SHP77 treated with DMSO at 0.1 percent for 48 hours (cell line): ENCODE results near the gene SOX1.

Experiments
- DNase-seq: peaks from one replicate; lab custom pipeline; 2025; lab: John Stamatoyannopoulos, UW

The SOX1 gene

DNA sequence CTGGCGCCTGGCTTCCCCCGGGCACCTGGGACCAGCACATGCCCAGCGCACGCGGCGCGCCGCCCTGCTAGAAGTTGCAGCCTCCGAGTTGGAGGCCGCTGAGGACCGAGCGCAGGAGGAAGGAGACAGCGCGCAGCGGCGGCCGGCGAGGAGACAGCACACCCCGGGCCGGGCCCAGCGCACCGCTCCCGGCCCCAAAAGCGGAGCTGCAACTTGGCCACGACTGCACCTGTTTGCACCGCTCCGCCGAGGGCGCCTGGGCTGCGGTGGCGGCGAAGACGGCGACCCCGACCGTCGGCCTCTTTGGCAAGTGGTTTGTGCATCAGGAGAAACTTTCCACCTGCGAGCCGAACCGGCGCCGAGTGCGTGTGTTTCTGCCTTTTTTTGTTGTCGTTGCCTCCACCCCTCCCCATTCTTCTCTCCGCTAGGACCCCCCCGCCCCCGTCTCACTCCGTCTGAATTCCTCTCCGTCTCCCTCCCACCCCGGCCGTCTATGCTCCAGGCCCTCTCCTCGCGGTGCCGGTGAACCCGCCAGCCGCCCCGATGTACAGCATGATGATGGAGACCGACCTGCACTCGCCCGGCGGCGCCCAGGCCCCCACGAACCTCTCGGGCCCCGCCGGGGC is at the start of gene SOX1:
Gene SOX1 (plus strand): TSS at position 34 of the 626 bp plus-strand sequence. CDS start 510 bp downstream, at position 544.
- no peak for DNase-seq

DNA sequence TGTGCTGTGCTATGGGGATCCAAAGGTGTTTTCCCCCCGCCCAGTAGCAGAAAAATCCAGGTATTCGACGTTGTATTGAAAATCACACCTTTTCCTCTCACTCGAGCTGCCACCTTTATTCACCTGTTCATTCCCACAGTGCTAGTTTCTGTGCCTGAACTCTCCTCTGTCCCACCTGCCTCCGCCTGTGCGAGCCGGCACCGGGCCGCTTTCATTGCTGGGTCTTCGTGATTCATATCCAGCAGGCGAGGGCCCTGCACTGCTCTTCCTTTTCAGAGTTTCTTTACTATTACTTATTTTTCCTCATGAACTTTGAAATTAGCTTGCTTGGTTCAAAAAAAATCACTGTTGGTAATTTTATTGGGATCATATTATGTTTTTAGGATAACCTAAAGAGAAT is 42.4 kb upstream of the SOX1 start:
- DNase-seq = no peak

DNA sequence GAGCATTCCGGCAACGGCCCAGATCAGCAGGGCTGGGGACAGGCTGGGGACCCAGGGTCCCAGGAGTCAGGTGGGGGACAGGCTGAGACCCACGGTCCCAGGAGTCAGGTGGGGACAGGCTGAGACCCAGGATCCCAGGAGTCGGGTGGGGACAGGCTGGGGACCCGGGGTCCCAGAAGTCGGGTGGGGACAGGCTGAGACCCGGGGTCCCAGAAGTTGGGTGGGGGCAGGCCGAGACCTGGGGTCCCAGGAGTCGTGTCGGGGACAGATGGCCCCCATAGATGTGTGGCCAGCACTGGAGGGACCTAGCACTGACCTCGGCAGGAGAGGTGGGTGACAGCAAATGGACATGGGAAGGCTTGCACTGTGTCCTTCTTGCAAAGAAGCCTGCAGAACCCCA is 39.7 kb upstream of the SOX1 start:
- DNase-seq = no peak

DNA sequence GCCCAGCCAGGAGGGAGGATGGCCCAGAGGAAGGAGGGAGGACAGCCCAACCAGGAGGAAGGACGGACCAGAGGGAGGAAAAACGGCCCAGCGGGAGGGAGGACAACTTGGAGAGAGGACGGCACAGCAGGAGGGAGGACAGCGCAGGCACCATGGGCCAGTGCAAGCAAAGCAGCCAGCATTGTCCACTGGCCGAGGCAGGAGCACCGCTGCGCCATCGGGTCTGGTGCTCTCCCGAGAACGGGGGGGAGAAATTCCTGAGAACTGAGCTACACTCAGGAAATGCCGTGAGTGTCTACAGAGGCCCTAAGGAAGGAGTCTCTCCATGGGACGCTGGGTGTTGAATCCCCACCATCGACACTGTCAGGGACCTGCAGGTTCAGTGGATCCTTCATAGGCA is 38.5 kb upstream of the SOX1 start:
- no peak for DNase-seq

DNA sequence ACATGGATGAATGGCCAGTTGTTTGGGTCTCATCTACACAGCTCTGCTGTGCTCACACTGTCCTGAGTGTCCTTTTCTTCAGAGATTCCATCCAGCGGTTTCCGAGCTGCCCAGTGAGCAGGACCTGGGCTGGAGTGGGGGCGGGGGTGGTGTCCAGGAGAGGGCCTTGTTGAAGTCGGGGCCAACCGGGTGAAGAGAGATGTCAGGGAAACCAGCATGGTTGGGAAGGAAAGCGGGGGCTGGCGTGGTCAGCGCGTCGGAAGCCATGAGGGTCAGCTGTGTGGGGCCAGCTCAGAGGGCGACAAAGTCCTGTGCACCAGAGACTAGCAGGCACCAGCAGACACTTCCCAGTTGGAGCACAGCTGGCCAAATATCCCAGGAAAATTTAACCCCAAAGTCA is 37.8 kb upstream of the SOX1 start:
- DNase-seq = no peak

DNA sequence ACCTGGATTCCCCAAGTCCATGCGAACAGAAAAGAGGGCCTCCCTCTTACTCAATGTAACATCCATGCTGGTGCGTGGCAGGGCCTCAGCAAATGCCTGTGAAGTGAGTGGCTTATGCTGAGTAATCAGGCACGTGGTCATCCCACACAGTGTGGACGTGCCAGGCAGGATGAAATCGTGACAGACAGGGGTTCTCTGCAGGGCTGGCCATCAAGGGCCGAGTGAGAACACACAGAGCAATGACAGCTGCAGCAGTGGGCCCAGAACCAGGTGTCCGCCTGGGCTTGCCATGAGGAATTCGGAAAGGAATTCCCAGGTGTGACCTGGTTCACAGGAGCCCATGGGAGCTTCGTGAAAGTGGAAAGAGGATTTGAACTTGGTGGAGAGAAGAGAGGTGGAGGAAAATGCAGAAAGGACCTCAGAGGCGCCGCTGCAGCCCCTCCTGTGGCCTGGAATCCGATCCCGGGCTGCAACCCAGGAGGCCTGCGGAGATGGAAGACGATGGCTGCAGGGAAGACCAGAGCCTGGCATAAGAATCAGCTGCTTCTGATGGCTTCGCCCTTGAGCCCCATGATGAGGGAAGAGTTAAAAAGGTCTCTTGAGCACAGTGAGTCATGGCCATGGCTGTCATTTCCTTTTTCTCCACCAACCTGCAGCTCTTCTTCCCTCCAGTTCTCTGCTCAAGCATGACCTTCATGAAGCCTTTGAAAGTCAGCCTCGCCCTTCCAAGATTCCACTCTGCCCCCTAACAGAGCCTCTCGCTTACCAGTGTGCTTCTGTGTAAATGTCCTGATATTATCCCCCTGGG is 34.6 kb upstream of the SOX1 start:
- no peak for DNase-seq

DNA sequence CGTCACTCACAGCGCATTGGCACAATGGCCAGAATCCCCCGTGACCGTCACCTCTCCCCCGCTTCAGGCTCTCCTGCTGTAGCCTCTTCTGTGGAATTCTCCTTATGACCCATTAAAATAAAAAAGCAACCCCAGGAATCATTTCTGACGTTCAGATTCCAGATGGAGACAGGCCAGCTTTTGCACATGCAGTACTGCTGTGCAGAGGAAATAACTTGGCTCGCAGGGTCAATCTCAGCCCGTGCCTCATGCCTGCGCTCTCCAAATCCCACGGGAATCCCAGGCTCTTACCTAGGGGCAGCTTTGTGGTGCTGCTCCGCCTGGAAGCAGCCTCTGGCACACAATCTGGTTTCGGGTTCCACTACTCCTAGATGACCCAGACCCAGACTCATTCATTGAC is 32.7 kb upstream of the SOX1 start:
- no peak for DNase-seq

DNA sequence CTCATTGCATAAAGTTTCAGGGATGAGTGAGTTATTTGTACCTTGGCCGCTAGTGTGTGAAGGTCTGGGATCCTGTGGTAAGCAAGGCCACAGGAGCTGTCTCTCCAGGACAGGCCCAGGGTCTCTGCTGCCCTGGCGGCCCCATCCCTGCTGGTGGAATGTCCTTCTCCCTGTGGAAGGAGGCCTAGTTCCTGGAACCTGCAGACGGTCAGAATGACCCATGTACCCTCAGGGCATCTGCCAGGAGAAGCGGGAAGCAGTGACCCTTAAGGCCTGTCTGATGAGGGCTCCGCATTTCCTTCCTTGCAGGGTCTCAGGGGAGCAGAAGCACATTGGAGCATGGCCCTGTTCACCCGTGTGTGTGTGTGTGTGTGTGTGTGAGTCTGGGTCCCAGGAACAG is 32.1 kb upstream of the SOX1 start:
- DNase-seq = no peak

DNA sequence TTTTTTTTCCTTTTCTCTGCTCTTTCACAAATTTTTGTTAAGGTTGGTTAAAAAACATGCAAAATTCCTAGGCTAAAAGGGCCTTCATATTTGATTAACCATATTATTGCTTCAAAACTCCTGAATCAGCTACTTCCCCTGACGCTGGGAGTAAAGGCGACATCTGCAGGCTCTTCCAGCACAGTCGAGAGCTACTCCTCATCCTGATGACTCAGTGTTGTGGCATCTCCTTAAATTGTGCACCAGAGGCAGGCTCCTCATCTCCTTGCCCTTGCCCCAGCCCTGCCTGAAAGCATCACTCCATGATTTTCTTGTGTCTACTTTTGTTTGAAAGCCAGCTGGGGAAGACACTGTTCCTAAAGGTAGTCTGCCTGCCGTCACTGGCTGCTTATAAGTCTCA is 24.5 kb upstream of the SOX1 start:
- DNase-seq = no peak

DNA sequence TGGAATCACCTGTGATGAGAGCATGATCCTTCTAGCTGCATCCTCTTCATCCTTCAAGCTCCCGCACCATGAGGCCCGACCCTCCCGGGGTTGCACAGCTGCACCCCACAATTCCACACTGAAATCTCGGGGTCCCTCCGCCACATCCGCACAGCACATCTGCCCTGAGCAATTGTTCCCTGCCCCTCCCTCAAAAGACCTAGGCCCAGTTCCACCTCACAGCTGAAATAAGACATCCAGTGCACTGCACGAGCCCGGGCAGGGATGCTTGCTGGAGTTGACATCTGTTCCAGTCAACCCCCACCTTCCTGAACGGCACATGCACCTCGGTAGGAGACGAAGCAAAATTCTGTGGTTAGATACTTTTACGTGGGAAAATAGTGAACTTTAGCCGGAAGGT is 14.7 kb upstream of the SOX1 start:
- no peak for DNase-seq

DNA sequence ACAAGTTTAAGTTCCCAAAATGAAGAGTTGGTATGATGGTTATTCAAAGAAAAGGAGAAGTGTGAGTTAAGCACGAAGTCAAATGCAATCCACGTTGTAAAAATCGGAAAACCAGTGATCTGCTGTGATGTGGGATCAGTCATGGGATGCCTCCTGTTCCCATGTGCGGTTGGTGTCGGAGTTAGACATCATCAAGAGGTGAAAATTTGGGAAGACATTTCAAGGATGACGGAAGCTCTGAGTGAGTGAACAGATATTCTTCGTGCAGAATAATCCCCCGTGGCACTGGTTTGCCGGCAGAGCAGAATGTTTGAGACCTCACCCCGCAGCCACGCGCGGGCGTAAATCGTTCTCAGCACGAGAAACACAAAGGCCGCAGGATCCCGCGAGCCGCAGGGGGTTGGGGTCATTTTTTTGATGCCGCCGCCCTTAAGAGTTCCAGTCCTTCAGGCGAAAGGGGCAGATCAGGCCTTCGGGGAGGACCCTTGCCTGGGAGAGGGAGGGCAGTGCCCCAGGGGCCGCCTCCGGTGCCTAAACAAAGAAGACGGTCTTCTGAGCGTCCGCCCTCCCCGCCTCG is 13.7 kb upstream of the SOX1 start:
- no peak for DNase-seq

DNA sequence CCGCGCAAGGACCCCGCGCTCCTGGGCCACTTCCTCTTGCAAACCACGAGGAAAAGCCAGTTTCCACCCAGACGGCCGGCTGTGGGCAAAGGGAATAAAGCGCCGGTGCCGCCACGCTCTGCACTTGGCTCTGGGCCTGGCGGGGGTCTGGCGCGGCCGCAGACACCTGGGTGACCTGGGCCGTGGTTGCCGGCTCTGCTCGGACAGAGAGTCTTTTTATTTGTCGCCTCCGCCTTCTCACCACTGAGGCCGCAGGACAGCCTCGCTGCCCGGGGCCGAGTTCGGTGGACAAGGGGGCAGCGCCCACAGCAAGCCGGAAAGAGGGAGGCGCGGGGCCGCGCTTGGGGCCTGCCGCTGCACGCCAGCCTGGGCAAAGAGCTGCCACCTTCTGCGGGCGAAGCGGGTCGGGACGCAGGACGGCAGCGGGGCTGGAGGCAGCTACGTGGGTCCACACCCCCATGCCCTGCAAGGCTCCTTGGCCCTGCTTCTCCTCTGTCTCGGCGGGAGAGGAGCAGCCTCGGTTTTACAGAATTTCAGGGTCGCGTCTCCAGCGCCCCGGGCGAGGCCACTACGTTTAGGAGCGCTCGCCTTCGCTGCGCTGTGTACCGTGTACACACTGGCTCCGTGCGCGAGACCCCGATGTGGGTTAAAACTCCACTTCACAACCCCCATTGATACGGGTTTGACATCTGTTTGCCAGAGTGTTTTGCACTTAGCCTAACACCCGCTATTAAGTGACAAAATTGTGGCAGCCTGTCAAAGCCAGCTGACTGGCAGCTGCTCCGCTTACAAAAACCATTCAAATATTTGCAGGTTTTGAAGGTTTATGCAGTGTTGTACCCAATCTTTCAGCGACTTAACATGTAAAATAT is 13.0 kb upstream of the SOX1 start:
- no peak for DNase-seq

DNA sequence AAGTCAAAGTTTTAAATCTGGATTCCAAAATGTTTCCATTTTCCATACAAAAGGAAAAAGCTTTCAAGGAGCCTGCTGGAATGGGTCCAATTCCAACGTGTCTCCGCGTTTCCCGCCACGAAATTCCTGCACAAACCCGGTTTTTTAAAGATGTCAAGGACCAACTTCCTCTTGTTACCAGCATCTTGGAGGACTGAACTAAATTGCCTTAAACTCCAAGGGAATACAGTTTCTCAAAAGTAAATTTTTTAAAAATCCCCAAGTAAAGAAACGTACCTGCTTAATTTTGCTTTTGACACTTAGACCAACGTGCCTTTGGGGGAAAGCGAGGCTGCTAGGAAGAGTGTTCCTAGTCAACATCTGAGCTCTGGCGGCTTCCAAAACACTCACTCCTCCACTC is 12.3 kb upstream of the SOX1 start:
- no peak for DNase-seq

DNA sequence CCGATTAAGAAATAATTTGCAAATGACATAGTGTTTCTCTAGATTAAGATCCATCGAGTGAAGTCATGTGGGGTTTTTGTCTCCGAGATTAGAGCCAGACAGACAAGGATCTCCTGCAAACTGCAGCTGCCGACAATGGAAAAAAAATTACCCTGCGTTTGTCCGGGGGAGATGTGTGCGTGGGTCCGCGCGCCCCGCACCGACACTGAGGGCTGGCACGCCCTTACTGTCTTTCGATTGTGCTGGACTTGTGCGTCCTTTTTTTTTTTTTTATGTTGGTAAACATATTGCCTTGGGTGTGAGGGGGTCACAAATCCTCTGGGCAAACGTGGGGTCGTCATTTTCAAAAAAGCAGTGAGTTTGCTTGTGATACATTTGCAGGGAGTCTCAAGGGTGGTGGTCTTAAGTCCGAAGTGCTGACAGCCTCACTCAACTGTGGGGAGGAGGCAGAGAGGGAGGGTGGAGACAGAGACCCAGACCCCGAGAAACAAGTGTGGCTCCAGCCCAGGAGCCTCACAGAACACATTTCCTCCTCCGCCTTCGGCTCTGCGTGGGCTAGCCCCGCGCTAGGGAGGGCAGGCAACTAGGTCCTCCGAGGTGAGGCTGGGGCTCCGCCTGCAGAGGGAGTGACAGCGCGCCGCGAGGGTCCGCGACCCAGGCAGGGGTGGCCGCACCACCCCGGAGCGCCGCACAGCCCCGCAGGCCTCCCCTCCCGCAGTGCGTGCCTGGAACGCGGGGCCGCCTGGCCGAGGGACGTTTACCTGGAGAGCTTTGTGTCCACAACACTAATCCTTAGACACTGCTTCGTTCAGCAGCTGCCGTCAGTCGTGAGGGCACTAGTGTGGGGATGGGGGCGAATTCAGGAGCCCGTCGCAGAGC is 11.7 kb upstream of the SOX1 start:
- DNase-seq = no peak

DNA sequence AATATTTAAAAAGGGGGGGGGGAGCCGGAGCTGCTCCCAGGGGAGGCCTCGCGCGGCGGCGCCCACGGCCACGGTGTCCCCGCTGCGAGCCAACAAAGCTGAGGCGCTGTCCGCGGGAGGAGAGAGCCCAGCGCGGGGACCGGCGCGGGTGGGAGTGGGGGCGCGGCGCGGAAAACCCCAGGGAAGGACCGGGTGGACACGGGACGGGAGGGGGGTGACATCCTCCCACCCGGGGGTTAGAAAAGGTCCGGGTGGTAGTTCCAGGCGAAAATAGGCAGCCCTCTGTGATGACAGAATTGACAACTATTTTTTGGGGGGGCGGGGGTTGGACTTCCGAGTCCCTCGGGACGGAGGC is 11.1 kb upstream of the SOX1 start:
- DNase-seq = no peak

DNA sequence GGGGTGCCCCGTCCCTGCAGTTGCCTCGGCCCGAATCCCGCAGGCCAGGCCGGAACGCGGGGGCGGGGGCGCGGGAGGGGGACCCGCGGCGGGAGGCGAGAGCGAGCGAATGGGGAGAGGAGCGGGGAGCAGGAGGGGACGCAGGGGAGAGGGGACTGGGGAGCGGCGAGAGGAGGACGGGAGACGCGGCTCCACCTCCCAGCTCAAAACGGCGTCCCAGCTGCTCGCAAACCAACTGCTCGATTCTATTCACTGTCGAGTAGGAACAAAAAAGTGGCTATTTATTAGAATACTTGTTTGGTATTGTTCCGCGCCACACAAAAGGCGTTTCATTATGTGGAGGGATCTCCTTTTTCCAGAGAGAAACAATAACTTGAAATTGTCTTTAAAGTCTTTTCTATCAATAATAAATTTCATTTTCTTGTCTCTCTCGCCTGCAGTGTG is 10.6 kb upstream of the SOX1 start:
- DNase-seq = no peak

DNA sequence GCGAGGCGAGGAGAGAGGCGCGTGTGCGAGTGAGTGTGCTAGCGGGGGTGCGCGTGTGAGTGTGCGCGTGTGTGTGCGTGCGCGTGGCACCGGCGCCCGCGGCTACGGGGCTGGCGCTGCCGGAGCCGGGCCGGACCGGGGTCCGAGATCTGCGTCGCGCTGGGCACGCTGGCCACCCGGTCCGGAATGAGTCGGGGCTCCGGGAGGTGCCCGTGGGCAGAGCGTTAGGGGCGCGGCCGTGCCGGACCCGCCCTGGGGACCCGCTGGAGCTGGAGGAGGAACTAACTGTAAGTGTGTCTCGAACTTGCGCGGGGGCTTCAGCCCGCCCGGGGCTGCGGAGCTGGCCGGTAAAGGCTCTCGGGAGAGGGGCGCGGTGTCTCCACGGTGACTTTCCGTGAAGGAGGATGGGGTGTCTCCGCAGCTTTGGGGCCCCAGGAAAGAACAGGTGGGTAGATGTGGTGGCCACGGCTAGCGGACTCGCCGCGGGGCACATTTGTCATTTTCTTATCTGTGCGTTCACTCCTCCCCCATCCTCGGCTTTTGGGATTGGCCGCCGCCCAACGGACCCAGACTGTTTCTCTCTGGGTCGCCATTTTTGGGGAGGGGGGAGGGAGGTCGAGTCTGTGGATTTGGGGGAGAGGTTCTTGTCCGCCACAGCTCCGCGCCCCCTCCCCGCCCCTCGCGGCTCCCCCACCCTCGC is 10.1 kb upstream of the SOX1 start:
- DNase-seq = no peak

DNA sequence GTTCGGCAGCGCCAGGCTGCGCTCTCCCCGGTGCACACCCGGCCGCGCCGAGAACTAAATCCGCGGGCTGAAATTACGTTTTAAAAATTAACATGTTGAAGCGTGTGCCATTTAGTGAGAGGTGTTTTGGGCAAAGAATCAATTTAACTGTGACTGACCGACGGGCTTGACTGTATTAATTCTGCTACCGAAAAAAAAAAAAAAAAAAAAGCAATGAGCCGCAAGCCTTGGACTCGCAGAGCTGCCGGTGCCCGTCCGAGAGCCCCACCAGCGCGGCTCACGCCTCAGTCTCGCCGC is 9.6 kb upstream of the SOX1 start:
- DNase-seq = no peak

DNA sequence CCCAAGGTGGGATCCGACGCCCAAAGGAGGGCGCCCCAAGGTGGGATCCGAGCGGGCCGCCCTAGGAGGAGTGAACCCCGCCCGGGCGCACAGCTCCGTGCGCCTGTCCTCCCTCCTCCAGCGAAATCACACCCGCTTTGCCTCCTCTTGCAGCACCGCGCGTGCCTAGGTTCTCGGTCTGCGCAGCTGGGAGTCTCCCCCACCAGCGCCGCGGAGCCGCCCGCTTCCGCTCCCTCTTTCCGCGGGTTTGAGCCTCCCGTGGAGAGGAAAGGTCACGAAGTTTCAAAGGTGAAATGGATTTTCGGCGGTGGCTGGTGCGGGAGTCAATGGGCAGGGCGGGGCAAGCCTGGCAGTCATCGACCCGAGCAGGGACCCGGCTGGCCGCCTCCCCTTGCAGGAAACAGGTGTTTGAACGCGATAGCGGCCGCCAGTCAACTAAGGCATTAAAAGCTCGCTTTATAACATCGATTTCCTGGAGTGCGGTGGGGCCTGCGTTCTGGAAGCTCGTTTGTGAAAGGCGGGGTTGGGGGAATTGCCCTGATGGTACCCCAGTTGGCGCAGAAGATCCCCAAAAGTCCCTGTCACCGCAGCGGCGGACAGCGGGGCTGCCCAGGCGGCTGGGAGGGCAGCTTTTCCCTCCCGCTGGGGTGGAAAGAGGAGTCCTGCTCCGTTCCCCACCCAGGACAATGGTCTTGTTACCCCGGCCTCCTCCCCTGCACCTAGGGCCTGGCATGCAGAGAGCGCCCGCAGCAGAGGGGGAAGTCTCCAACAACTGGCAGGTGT is 9.0 kb upstream of the SOX1 start:
- DNase-seq = no peak

DNA sequence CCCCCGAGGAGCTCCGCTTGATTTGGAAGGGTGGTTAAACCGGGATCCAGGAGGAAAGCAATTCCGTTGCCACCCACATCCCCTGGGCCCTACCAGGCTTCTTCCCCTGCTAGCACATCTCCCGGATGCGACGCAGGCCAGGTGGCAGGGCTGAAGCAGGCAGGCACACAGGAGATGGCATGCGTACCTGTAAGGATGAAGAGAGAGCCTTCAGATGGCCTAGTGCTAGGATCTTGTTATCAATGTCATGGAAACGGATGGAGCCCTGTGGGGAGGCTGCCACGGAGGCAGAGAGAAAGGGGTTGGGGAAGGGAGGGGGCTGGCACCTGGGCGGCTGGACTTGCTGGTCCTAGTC is 8.5 kb upstream of the SOX1 start:
- DNase-seq = no peak
